ENCODE results near the gene APBA2. TPM values are rescaled to one million over a fixed set of nuclear protein-coding genes. Genes with fewer than 3 reads are reported as not detected.

Gene APBA2
- total RNA-seq, 1 donor from 2014 or later, result 33.1 TPM

GRCh38 chr15:28895566-28895965, 9.8 kb downstream of the APBA2 start:
- Mint-ChIP-seq H3K4me1 (peaks cover 3% of the 10 kb centered on the region), H3K27me3 (ENCODE audit: low read depth) (no peaks in the 10 kb centered on the region), H3K9me3 (no peaks in the 10 kb centered on the region), H3K36me3 (no peaks in the 10 kb centered on the region), H3K27ac (no peak overlapping the region), H3K4me3 (no peak overlapping the region)
- no peak for TF ChIP-seq CTCF (IDR thresholded peaks at IDR 0.05; ENCODE audit: unreplicated experiment)
- no peak for DNase-seq (ENCODE audit: low spot score in 2 of 2, unreplicated experiment in 2 of 2)

GRCh38 chr15:28896951-28897350, 11.2 kb downstream of the APBA2 start:
- no peak for TF ChIP-seq CTCF (IDR thresholded peaks at IDR 0.05; ENCODE audit: unreplicated experiment)
- Mint-ChIP-seq H3K4me1 (peaks cover 3% of the 10 kb centered on the region), H3K27ac (no peak overlapping the region), H3K36me3 (no peaks in the 10 kb centered on the region), H3K4me3 (no peak overlapping the region), H3K27me3 (ENCODE audit: low read depth) (no peaks in the 10 kb centered on the region), H3K9me3 (no peaks in the 10 kb centered on the region)
- DNase-seq (ENCODE audit: low spot score in 2 of 2, unreplicated experiment in 2 of 2), result no peak

- H3K4me1 Mint-ChIP-seq, result peaks cover 3% of the 10 kb centered on the region
- H3K36me3 Mint-ChIP-seq, result no peaks in the 10 kb centered on the region
- no peak overlapping the region for H3K4me3 Mint-ChIP-seq
- TF ChIP-seq CTCF (IDR thresholded peaks at IDR 0.05; ENCODE audit: unreplicated experiment), result no peak
- no peak for DNase-seq (ENCODE audit: low spot score in 2 of 2, unreplicated experiment in 2 of 2)
- no peaks in the 10 kb centered on the region for H3K27me3 Mint-ChIP-seq (ENCODE audit: low read depth)
- no peak overlapping the region for H3K27ac Mint-ChIP-seq
- no peaks in the 10 kb centered on the region for H3K9me3 Mint-ChIP-seq
Measured at GRCh38 chr15:28897861-28898585, 12.2 kb downstream of the APBA2 start.

- no peak overlapping the region for H3K4me3 Mint-ChIP-seq
- peaks cover 3% of the 10 kb centered on the region for H3K4me1 Mint-ChIP-seq
- H3K27ac Mint-ChIP-seq, result no peak overlapping the region
- H3K9me3 Mint-ChIP-seq, result no peaks in the 10 kb centered on the region
- no peak for TF ChIP-seq CTCF (IDR thresholded peaks at IDR 0.05; ENCODE audit: unreplicated experiment)
- H3K27me3 Mint-ChIP-seq (ENCODE audit: low read depth), result no peaks in the 10 kb centered on the region
- no peak for DNase-seq (ENCODE audit: low spot score in 2 of 2, unreplicated experiment in 2 of 2)
- no peaks in the 10 kb centered on the region for H3K36me3 Mint-ChIP-seq
Measured at GRCh38 chr15:28899061-28899738, 13.4 kb downstream of the APBA2 start.

GRCh38 chr15:28900041-28900891, 14.5 kb downstream of the APBA2 start:
- Mint-ChIP-seq H3K4me1 (no peaks in the 10 kb centered on the region), H3K4me3 (no peak overlapping the region), H3K27me3 (ENCODE audit: low read depth) (no peaks in the 10 kb centered on the region), H3K36me3 (no peaks in the 10 kb centered on the region), H3K27ac (no peak overlapping the region), H3K9me3 (no peaks in the 10 kb centered on the region)
- no peak for TF ChIP-seq CTCF (IDR thresholded peaks at IDR 0.05; ENCODE audit: unreplicated experiment)
- DNase-seq (ENCODE audit: low spot score in 2 of 2, unreplicated experiment in 2 of 2), result no peak
